AG08395 (cell line): Measurements from ENCODE around the gene NUTF2.
"Not testable (repeated sequence)": the region's sequence is repeated elsewhere in the genome, so short reads cannot be mapped to it uniquely, and the experiment has no call there.

Experiments
- DNase-seq: peaks from one replicate; pipeline ENCODE4 v3.0.0; 2012; ENCODE audit warnings: mixed read lengths, low spot score

The NUTF2 gene

DNA sequence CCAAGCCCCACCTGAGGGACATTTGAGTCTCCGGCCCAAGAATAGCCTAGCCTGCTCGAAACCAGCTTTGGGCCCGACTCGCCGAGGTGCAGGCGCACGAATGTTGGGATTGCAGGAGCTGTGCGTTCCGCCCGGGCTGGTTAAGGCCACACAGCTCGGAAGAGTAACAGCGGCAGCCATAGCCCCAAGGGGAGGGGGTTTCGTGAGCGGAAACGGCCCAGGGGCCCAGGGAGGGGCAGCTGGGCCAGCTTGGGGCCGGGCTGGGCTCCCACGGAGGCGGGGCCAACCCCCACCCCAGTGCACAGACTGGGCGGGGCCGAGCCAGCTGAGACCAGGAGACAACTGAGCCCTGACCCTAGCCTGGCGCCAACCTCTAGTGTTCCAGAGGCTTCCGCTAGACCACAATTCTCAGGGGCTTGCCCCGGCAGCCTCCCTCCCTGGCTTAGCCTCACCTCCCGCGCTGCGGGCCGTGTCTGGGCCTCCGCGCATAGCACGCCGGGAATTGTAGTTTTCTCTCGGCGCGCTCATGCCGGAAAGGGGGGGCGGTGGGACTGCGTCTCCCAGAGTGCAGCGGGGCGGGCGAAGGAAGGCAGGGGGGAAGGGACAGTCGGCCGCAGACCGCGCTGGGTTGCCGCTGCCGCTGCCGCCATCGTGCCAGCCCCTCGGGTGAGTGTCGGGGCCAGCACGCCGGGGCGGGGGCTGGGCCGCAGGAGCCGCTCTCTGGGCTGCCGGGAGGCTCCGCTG, at the start of gene NUTF2:
Gene NUTF2 (plus strand): TSS at position 614 of the 744 bp plus-strand sequence. CDS start 18,198 bp downstream, outside the sequence.
- DNase-seq, result peak; percentile 91

DNA sequence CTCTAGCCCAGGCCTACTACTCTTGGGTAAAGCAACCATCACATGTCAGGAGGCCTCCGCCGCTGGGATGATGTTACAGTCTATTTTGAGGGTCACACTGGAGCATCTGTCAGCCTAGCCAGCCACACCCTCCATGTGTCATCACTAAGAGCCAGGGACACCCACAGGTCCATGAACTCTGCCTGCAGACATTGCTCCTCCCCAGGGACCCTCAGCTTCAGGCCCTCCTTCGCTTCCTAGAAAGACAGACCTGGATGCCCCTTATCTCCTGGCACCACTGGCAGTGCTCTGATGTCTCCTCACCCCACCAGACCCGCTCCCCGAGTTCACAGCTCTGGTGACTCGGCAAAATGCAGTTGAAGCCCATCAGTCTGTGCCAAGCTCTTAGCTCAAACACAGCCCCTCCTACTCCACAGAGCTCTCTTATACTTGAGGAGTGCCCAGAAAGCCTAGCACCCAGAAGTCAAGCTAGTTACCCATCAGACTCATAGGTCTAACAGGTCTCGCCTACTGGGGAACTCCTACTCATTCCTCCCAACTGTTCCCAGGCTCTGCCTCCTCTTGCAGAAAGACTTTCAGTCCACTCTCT, 46.3 kb upstream of the NUTF2 start:
- peak; percentile 58 for DNase-seq

DNA sequence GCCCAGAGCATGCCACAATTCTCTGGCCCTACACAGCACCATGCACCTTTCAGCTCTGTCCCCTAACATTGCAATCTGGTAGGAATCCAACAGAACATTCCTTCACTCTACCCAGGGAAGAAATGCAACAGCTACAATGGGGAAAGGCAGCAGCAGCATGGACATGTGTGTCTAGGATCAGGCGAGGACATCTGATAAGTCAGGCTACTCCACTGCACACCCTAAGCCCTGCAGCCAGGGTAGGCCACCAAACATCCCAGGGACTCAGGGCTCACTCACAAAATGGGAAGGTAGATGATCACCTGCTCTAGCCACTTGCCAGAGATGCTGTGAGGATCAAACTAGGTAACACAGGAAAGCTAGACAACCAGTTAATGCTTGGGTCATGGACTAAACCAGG, 45.5 kb upstream of the NUTF2 start:
- no peak for DNase-seq

DNA sequence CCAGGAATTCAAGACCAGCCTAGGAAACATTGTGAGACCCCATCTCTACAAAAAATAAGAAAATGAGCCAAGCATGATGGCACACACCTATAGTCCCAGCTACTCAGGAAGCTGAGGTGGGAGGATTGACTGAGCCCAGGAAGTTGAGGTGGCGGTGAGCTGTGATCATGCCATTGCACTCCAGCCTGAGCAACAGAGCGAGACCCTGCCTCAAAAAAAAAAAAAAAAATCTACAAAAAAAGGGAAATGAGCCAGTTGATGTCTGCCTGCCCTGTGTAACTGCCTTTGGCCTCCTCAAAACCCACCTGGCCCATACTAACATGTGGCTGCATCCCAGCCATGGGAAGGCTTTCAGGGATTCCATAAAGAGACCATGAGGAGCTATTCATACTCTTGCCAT, 44.9 kb upstream of the NUTF2 start:
- DNase-seq, result no peak

DNA sequence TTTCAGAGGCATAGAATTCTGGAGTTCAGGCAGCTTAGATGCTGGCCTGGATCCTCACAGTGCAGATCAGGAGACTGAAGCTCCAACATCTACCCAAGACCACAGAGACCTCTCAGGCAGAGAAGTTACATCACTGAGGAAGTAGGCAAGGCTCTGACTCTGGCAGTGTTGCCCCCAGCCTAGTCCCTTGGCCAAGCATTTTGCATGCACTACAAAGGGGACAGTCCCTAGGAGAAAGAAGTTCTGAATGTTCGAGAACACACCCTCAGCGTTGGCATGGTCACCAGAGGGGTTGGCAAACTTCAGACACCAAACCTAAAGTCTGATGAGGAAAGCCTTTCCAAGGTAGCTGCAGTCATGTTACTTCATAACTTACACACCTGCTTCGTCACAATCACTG, 42.8 kb upstream of the NUTF2 start:
- DNase-seq, result no peak

DNA sequence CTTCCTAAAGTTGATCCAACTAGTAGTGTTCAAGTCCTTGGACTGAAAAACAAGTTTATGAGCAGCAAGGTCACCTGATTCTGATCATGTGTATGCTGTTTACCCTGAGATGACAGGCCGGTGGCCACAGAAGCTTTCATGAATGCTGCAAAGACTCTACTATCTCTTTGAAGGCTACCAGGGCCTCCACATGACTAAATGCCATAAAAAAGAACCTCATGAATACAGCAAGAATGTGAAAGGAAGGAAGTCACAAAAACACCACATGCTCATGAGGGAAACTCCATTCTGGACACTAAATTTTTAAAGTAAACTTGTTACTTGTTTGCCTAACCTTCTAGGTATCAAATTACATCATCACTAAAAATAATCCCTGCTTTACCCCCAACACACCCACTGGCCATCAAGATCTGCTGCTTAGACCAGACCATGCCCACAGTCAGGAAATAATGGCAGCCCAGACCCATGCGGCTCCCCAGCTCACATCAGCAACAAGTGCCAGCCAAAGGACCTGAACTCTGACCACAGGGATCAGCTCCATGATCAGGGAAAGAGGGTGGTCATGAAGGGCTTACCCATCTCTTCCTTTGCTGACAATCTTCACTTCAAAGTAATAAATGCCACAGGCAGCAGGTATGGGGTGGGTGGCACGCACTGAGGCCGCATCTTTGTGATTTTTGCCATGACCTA, 41.7 kb upstream of the NUTF2 start:
- DNase-seq, result no peak

DNA sequence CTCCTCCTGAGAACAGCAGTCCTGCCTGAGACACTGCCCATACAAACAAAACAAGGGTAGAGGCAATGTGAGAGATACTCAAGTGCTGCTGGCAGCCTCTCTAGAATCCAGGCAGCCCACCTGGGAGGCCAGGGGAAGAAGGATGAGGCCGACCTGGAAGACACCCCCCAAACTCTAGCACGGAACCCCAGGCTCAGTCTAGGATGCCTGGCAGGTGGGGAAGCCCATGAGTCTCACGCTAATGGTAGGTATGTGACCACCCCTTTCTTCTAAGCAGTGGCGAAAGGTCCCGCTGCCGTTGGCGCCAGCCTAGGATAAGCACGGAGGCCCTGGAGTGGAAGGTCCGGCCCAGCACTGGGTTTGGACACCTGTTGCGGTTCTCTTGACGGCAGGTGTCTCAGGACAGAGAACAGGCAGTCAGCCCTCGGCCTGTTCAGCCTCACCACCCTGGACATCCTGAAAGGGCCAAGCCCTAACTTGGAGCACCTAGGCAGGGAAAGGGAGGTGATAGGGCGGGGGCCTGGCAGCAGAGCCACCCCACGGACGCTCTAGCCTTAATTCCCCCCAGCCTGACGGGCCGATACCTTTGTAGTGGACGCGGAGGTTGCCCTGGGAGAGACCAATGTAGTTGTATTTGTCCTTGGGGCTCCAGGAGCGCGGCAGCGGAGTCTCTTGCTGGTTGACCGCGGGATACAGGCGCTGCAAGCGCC, 40.9 kb upstream of the NUTF2 start:
- DNase-seq, result no peak

DNA sequence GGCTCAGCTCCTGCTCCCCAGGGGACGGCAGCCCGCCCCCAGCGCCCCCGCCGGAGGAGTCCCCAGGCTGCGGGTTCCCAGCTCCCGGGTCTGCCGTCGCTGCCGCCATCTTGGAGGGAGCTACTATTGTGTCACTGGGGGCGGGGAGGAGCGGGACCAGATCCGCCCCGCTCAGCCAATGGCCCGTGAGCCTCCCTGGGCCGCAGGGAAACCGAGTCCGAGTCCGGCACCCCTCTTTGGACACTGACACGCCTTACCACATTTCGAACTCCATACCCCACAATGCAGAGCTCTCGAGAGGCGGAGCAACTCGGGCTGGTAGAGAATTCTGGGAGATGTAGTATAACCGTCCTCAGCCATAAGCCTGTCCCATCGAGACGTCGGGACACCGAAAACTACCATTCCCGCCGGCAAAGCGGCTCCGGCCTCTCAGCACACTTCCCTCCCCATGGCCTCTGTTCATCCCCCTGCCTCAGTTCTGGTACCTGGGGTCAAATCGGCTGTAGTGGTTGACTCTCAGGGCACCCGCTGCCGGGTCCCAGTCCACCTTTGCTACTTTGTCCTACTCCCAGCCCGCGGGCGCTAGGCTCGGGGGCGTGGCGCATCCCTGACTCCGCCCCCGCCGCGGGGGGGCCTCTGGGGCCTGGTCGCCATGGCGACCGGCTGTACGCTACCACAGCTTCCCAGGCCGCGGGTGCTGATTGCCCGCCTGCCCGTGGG, 40.1 kb upstream of the NUTF2 start, which contains the start of the genes RANBP10 and TSNAXIP1:
Gene RANBP10 (minus strand): TSS at position 133 of the 720 bp plus-strand sequence. CDS start 24 bp downstream, at position 109.
Gene TSNAXIP1 (plus strand): TSS at position 462 of the 720 bp plus-strand sequence. CDS start 261 bp downstream, outside the sequence.
- peak; percentile 97 for DNase-seq

DNA sequence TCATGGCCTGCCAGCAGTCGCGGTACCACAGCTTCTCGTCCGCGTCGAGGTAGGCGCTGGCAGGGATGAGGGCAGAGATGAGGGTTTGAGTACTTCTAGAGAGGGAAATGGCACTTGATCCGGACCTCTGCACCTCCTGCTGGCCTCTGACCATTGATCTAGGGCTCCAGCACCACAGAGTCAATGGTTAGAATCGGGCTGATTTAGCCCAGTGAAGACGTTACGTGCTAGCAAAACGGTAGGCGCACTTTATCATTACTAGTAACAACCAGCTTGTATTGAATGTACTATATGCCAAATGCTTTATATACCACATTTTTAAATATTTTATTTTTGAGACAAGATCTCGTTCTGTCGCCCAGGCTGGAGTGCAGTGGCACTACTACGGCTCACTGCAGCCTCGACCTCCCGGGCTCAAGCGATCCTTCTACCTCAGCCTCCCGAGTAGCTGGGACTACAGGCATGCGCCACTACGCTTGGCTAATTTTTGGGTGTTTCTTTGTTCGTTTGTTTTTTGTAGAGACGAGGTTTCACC, 39.5 kb upstream of the NUTF2 start:
- no peak for DNase-seq

DNA sequence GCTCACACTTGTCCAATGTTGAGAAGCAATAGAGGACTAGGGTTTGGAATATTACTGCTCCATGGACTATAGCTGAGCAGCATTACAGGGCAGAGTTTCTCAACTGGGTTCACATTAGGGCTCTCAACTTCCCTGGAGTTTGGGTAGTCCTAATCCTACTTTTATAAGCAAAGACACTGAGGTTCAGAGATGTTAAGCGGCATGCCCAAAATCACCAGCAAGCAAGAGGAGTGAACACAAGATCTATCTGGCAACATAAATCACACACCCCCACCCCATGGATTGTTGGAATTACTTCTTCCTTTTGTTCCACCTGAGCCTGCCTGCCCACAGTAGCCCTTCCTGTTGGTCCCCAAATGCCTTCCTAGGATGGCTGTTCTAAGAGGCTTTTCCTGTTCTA, 34.8 kb upstream of the NUTF2 start:
- no peak for DNase-seq

DNA sequence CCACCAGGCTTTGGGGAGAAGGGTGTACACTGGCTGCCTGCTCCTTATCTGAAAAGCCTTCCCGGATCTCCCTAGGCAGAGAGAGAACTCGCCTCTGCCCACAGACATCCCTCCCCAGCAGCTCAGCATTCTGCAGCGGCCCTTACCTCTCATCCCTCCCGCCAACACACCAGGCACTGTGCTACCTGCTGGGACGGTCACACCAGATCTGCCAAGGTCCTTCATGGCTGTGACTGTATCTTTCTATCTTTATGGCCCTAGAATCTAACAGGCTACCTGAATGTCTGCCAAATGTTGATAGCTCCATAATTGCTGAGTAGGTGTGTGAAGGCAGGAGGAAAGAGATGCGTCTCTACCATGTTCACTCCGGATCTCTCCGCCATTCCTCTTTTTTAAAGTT, 32.2 kb upstream of the NUTF2 start:
- DNase-seq, result no peak

DNA sequence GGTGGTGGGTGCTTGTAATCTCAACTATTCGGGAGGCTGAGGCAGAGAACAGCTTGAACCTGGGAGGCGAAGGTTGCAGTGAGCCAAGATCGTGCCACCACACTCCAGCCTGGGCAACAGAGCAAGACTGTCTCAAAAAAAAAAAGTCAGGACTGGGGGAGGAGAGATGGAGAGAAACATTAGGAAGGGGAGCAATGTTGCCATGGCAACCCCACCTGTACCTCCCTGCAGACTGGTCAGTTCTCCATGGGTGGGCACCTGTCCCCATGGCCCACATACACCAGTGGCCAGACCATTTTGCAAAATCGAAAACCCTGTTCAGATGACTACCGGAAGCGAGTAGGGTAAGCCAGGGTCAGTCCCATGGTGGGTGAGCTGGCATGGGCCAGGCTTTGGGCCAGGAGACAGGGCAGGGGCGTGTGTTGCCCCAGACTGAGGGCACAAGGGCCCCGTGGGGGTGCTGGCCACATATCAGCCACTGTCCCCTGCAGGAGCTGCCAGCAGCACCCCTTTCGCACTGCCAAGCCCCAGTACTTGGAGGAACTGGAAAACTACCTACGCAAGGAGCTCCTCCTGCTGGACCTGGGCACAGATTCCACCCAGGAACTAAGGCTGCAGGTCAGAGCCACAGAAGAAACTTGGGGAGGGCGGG, 26.0 kb upstream of the NUTF2 start:
- no peak for DNase-seq

DNA sequence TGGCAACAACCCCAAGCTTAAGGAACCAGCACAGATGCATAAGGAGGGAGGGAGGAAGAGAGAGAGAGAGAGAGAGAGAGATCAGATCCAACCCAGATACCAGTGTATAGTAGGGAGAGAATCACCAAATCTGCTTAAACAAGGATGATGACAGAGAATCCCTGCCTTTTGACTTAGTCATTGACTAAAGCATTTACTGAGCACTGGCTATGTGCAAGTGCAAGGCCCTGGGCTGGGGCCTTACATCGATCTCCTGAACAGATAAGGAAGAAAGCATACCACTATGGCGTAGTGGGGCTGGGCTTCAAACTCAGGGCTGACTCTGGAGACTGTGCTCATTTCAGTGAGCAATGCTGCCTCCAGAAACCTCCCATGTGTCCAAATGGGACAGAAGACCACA, 24.2 kb upstream of the NUTF2 start:
- DNase-seq, result peak; percentile 24

DNA sequence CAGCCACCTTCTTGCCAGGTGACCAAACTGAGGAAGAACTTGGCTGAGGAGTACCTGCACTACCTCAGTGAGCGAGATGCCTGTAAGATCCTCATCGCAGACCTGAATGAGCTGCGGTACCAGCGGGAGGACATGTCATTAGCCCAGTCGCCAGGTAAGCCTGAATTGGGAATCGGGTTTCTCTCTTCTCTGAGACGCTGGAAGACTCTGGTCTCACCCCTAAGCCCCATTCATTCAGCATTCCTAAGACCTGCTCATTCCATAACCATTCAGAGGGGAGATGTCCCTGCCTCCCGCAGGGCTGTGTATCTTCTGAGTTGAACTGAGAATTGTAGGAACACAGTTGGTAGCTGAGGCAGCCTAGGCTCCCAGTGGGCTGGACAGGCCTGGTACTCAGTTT, 21.6 kb upstream of the NUTF2 start:
- DNase-seq, result no peak

DNA sequence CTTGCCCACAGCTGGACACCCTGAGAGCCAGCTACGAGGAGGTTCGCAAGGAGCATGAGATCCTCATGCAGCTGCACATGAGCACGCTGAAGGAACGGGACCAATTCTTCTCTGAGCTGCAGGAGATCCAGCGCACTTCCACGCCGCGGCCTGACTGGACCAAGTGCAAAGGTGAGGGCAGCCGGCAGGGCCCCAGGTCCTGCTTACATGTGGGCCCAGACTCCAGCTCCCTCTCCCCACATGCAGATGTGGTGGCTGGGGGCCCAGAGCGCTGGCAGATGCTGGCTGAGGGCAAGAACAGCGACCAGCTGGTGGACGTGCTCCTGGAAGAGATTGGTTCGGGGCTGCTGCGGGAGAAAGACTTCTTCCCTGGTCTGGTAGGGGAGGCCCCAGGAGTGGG, 20.8 kb upstream of the NUTF2 start:
- no peak for DNase-seq

DNA sequence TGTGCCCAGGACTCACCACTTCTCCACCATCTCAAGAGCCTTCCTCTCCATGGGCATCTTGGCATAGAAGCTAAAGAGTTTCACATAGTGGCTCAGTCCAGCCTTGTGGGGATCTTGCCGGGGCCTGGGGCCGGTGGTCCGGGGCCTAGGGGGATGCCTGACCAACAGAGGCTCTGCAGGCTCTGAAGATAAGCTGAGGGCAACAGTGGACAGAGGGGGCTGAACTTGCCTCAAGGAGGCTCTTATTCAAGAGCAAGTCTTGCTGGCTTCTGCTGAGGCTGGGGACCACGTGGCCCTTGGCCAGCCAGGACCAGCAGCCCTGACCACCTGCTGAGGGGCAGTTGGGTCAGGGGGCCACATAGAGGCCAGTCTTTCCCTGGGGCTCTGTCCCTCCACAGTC, 18.1 kb upstream of the NUTF2 start:
- DNase-seq, result no peak

DNA sequence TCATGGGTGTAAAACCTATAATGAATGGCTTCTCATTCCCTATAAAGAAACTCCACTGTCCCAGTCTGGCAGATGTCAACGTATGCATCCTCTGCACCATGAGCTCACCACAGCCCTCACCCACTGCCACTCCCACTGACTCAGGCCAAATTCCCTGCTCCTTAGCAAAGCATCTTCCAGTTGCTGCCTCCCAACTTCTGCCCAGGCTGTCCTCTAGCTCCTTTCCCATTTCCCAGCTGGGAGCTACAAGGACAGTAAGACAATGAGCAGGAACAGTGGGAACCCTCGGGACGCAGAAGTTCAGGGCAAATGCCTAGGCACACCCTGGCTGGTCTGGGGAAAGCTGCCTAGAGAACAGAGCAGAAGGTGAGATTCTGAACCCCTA, 13.7 kb upstream of the NUTF2 start:
- peak; percentile 89 for DNase-seq

DNA sequence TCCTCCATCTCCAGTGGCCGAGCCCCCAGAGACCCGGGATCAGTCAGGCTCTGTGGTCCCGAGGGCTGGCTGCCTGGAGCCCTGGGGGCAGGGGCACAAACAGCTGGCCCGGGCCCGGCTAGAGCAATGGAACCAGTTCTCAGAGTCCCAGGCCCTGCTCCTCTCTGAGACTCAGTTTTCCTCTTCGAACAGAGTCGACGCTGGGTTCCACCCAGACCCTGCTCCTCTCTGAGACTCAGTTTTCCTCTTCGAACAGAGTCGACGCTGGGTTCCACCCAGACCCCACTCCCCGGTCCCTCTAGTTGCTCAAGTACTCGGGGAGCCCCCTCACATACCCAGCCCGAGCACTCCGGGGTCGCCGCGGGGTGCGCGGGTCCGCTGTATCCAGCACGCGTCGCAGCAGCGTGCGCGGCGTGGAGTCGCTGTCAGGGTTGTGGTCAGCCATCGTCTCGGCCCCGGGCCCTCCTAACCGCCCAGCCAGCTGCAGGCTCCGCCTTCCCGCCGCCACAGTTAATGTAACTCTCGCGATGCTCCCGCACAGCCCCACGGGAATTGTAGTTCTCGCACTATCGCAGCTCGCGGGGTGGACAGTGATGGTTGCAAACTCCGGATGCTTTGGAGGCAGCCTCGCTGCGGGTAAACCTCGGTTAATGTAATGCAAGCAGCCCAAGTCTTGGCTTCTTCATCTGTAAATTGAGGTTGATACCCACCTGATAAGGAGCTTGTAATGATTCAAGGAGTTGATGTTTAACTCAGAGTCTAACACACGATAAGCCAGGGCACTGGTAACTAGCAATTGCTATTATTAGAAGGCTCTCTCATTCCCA, 13.1 kb upstream of the NUTF2 start:
- peak; percentile 96 for DNase-seq

DNA sequence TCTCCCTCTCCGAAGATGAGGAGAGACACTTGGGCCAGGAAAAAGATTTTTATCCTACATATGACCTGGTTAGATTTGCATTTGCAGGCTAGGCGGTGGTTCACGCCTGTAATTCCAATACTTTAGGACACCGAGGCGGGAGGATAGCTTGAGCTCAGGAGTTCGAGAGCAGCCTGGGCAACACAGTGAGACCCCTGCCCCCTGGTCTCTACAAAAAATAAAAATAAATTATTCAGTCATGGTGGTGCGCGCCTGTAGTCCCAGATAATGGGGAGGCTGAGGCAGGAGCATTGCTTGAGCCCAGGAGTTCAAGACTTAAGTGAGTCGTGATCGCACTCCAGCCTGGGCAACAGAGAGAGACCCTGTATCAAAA, 12.5 kb upstream of the NUTF2 start:
- no peak for DNase-seq

DNA sequence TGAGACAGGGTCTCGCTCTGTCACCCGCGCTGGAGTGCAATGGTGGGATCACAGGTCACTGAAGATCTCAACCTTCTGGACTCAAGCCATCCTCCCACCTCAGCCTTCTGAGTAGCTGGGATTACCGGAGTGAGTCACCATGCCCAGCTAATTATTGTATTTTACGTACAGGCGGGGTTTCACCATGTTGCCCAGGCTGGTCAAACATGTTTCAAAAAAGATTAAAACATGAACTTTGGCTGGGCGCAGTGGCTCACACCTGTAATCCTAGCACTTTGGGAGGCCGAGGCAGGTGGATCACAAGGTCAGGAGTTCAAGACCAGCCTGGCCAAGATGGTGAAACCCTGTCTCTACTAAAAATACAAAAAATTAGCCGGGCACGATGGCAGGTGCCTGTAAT, 9.5 kb upstream of the NUTF2 start:
- not testable (repeated sequence) for DNase-seq
